Nucleus accumbens (tissue), 56 donors: Measurements from ENCODE around the gene SASH3.

Source experiments
- DNase-seq, 56 donors: peaks; one replicate each; lab custom pipeline; 2025; lab: John Stamatoyannopoulos, UW

Gene SASH3

DNA sequence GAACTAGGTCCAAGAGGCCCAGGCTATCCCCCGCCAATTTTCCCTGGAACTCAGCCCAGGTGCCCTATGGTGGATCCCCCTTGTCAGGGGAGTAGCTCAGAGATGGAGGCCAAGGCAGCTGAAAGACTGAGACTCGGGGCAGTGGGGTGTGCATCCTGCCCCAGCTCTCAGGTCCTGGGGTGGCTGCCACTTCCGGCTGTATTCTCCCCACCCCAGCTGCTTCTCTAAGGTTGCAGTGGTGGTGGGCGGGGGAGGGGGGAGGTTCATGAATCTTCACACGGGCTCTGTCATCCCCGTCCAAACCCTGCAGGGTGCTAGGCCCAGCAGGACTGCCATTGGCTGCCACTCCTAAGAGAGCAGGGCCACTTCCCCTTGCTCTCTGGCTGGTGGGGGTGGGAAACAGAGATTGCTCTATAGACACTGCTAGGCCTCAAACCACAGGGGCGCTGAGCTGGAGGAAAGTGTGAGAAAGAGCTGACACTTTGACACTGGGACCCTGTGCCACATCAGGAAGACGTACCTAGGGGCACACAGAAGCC, 1.5 kb downstream of the SASH3 start:
- DNase-seq, result peak in 6 of 56 donors; percentile 0 to 16 (median 5)

DNA sequence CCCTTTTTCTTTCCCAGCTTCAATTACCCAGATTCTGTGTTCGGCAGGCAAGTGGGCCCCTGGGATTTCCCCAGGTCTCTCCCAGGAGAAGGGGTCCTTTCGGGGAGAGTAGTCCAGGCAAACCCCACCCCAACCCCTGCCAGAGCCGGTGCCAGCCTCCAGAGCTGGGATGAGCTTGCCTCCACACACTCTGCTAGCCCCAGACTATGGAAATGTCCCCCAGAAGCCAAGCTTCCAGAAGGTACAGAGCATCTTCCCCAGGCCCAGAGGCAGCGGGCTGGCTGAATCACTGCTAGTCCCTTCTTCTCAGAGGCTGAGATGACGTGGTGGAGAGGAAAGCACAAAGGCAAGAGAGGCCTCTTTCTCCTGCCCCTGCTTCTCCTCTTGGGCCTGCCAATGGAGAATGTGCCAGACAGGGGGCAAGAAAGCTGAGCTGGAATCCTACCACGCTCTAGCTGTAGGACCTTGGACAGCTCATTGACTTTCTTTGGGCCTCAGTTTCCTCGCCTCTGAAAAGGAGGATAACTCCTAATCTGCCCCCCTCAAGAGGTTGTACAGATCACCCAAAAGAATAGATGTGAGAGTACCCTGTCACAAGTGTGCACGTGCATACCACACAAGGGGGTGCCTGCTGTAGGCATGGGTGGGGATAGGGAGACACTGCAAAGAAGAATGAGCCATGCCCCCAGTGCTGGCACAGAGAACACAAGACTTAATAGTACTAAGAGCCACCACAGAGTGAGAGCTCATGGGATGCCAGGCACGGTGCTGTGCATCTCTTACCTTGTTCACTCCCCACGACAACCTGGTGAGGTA, 2.1 kb downstream of the SASH3 start:
- no peak for DNase-seq

DNA sequence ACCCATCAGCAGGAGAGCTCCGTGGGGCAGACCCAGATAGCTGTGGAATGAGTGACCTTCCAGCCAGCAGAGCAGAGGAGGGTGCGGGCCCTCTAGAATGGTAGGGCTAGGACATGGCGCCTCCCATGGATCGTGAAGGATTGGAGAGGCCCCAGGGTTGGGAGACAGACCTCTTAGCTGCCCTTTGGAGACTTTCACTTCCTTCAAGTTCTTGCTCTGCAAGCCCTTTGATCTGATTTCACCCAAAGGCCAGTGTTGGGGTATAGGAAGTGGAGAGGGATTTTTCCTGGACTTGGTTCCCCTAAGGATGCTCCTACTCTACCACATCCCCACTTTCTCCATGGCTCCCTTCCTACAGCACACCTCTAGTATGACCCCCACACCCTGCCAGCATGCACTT, 3.0 kb downstream of the SASH3 start:
- DNase-seq, result no peak

DNA sequence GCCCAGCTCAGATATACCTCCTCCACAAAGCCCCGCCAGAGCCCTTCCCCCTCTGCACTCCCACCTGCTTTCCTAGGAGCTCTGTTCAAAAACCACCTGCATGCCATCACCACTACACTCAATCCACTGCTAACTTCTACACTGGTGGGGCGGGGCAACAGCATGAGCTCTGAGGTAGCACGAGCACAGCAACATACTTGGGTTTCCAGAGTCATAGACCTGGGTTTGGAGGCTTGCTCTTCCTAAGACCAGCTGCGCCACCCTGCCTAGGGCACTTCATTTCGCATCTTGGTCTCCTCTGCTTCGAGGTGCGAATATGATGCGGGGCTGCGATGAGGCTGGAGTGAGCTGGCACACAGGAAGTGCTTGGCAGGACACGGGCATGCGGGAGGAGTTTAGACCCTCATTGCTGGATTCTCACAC, 3.6 kb downstream of the SASH3 start:
- DNase-seq, result no peak

DNA sequence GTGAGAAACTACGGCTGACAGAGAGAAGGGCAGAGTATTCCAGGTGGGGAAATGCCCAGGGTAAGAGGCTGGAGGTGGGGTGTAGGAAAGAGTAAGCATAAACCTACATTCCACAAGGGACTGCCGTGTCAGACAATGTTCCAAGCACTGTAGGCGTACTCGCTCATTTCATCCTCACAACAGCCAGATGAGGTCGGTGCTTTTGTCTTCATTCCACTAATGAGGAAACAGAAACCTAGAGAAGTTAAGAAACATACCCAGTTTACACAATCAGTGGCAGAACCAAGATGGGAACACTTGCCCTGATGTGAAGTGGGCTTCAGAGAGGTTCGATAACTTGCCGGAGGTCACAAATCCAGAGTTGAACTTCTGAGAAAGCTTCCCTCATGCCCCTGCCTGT, 4.6 kb downstream of the SASH3 start:
- DNase-seq, result no peak

DNA sequence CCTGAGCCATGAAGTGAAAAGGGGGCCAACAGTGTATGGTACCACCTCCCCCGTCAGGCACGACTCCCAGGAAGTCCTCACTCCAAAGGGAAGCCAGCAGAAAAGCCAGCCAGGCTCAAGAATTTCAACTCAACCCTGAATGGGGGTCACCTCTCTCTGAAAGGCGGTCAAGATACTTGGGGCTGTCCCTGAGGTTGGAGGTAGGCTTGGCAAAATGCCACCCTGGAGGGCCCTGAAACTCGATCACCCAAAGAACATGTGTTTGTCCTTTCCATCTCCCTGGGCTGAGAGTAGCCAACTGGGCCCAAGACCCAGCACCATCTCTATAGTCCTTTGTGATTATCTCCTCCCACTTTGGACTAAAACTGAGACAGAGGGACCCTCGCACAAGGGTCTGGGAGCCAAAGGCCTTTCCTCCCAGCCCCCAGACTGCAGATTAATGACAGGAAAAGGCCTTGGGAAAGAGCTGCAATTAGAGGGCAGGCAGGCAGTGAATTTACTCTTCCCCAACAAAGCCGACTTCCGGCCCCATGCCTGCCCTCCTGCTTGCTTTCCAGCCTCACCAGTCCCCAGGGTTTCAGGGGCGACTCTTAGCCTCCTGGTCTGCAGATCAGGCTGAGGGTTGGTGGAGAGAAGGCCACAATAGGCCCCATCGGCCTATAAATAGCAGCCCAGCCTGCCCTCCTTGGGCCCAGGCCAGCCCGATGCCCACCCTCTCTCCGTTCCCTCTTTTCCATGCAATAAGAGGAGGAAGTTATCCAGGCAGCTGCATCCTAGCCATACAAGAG, 5.6 kb downstream of the SASH3 start:
- DNase-seq, result no peak

DNA sequence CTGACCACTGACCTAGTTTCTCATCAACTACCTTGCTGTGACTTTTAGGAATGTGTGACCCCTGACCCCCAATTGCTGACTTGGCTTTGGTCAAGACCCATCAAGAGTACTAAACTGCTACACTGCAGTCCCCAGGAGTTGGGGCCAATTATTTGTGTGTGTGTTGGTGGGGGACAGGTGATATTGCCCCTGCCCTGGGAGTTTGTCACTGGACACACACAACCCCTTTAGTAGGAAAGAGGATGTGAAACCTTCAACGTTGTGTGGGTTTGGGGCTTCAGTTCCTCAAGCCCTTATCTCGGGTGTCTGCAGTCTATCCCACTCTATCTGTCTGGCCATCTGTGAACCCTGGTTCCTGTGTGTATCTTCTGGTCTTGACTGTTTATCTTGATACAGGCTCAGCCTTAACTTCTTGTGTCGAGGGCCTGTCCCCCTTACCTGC, 6.5 kb downstream of the SASH3 start:
- peak in 1 of 56 donors; percentile 1 for DNase-seq

DNA sequence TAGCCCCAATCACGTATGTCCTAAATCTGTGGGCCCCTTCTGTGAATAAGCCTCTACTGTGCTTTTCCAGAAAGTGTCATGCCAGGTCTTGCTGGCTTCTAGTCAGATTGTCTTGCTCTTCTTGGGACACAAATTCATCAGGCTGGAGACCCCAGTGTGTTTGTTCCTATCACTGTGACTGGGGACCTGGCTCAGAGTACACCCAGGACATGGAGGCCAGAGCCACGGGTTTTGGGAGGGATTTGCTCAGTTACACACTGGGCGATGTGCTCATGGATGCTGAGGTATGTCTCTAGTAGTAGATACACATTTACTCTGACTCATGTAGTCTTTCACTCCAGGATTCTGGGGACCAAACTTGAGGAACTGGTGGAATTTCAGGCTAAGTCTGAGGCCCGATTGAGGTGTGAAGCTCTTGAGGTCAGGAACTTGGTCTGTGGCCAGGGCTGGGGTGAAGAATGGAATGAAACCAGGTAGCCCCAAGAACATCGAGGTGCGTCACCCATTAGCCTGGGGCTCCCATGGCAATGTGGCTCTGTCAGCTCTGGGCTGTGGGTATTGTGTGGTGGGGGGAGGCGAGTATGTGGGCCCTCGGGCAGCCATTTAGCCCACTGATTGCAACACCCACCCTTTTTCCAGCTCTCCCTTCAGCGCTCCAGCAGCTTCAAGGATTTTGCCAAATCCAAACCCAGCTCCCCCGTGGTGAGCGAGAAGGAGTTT, 7.7 kb downstream of the SASH3 start:
- no peak for DNase-seq

DNA sequence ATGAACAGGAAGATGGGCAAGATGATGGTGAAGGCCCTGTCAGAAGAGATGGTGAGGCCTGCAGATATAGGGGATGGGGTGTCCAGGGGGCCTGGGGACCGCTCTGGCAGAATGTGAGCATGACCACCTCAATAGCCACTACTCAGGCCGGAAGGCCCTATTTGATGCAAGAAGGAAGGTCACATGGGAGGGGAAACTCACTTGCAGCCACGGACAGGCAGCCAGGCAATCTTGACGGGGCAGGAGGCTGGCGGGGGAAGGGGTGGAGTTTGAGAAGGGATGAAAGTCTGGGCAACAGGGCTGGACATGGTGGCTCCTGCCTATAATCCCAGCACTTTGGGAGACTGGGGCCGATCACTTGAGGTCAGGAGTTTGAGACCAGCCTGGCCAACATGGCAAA, 8.8 kb downstream of the SASH3 start:
- DNase-seq, result no peak

DNA sequence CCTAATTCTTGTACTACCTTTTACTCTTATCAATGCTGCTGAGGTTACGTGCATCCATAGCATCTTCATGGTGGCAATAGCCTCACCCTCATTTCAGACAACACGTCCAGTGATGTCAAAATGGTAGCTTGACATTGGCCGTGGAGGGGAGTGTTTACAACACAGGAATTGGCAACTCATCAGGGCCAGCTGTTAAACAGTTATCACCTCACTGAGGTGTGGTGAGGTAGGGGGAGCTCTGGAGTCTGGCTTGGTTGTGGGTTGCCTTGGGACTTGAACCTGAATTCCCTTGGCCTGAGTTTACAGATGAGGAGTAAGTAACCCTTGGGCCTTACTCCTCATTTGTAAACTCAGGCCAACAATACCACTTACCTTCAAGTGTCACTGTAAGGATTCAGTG, 10.4 kb downstream of the SASH3 start:
- no peak for DNase-seq

DNA sequence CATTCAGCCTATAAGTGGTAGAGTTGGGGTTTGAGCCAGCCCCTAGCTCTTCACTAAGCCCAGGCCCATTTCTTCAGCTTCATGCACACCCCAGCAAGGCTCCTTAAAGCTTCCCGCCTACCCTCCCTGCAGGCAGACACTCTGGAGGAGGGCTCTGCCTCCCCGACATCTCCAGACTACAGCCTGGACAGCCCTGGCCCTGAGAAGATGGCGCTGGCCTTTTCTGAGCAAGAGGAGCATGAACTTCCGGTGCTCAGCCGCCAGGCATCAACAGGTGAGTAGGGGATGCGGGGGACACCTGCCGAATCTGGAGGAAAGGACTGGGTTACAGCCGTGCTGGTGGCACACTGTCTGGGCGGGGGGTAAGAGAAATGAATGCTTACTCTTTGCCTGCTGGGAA, 11.1 kb downstream of the SASH3 start:
- DNase-seq, result no peak

DNA sequence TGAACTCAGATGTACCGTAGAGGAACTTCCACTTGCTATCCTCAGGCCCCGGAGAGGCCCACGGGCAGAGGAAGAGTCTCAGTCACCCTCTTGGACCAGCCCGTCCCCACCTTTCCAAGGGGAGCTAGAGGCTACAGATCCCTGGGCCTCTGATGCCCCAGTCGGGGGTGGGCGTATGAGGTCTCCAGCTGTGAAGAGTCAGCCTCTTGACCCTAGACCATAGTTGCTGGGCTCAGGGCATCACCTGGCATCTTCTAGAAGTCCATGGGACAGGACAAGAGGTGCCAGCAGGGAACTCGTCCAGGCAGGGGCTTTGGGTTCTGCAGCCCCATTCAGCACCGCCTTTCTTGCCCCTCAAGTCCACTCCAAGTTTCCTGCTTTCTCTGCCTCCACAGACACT, 11.6 kb downstream of the SASH3 start:
- no peak for DNase-seq

DNA sequence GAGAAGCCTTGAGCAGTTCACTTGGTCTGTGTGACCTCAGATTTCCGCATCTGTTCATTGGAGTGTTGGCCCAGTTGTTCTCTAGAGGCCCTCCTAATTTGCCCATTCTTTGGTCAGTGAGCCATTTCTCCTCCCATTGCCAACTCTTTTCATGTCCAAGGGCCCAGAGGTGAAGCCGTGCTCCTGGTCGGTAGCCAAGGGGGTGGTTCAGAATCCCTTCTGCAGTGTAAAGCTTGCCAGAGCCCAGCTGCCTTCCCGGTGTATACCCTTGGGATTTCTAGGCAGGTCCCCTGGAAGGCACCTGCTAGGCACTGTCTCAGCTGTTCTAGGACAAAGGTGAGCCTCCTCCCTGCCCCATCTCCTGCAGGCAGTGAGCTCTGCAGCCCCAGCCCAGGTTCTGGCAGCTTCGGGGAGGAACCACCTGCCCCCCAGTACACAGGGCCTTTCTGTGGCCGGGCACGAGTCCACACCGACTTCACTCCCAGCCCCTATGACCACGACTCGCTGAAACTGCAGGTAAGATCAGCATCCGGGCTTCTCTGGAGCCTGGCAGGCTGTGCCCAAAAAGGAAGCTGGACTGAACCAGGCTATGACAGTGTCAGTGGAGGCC, 12.3 kb downstream of the SASH3 start:
- DNase-seq, result no peak

DNA sequence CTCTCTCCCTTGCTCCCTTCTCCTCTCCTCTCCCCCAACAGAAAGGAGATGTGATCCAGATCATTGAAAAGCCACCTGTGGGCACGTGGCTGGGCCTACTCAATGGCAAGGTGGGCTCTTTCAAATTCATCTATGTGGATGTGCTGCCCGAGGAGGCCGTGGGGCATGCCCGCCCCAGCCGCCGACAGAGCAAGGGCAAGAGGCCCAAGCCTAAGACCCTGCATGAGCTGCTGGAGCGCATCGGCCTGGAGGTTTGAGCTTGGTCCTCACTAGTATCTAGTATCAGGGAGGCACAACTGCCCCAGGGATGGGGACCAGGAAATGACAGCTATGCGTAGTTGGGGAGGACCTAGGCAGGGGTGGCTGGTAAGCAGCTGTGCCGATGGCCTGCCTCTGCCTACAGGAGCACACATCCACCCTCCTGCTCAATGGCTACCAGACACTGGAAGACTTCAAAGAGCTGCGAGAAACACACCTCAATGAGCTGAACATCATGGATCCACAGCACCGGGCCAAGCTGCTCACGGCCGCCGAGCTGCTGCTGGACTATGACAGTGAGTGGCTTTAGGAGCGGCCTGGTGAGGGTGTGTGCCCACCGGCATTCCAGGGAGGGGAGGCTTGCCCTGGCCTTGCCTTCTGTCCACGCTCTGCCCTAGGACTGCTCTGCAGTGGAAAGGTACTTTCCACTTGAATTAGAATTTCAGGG, 13.0 kb downstream of the SASH3 start:
- no peak for DNase-seq

DNA sequence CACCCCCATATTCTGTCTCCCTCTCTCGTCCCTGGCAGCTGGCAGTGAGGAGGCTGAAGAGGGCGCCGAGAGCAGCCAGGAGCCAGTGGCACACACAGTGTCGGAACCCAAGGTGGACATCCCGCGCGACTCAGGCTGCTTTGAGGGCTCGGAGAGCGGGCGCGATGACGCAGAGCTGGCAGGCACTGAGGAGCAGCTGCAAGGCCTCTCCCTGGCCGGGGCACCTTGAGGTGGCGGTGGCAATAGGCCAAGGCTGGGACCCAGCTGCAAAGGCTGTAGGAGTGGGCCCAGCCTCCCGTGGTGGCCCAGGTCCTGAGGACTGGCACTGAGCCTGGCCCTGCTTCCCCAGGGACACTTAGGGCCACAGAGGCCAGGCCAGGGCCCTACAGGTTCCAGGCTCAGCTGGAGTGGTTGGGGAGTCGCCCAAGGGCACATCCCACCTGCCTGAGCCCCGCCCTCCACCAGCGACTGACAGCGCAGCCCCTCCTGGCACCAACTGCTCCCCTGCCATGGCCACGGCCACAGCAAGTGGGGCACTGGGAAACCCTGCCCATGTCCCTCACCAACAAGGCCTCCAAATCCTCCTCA, 13.9 kb downstream of the SASH3 start:
- DNase-seq, result peak in 2 of 56 donors; percentile 3 to 5

DNA sequence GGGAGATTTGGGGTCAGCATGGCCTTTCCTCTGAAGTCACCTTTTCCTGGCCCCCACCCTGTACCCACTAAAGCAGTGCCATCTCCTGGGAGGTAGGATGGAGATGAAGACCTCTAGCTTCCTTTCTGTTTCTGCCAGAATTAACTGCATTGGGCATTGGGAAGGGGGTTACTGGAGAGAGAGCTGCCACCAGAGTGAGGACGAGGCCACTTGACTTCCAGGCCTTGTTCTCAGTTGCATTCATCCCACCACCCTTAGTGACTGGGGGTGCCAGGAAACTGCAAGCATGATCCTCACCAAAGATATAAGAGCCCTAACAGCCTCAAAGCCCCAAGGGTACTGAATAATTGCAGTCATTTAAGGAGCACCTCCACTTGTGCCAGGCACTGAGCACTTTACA, 15.8 kb downstream of the SASH3 start:
- DNase-seq, result no peak

DNA sequence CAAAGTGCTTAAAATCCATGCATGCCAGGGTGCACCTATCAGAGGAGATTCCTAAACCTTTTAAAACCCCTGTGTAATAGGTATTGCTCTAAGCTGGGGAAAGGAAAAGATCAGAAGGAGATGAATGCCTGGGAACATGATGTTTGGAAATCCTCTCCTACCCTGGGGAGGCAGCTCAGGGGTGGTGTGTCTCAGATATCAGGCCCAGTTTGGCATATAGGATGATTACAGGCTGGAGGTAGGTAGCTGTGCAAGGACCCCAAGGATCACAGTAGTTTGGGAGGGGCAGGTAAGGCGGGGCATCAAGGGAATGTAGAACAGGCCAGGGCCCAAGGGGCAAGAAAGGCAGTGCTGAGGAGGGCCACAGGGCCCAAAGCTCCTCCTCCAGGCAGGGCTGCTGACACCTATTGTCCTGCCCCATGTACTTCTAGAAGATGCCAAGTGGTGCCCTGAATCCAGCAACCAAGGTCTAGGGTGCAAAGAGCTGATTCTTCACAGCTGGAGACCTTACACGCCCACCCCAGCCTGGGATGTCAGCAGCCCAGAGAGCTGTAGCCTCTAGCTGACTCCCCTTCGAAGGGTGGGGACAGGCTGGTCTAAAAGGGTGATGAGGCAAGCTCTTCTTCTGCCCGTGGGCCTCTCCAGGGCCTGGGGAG, 17.6 kb downstream of the SASH3 start:
- DNase-seq, result no peak

DNA sequence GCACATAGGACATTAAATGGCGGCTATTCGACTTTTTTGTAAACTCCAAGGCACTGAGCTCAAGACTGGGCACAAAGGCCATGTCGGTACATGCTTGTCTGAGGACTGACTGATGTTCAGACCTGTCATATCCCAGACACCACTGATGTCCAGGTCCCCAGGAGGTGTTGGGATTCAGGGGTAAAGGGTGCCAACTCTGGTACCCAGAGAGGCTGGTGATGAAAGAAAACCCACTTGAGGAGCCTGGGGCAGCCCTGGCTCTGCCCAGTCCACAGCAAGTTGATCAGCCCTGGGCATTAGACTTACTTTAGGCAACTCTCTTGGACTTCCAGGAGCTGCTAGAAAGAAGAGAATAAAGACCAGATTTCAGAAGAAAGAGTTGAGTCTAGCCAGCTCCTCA, 18.7 kb downstream of the SASH3 start:
- no peak for DNase-seq

DNA sequence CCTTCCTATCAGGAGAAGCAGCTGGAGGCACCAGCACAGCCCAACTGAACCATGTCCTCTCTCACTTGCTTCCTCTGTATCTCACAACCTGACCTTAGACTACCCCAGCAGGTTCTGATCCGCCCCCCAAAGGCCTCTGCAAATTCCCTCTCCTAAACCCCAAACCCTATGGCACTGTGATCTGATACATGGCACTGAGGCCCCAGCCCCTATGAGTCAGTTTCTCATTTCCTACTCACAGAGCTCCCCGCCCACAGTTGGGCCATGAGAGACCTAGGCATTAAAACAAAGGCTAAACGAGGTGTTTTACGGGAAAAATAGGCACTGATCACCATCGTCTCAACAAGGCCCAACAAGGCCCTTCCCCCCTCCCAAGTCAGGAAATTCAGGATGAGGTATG, 19.1 kb downstream of the SASH3 start:
- DNase-seq, result no peak
